ENCODE results near the gene ABCA2. TPM values are rescaled to one million over a fixed set of nuclear protein-coding genes. Genes with fewer than 3 reads are reported as not detected.

Gene ABCA2
- total RNA-seq, 1 experiment from 2014 or later, result 114 TPM

GRCh38 chr9:136995772-136996311 is 32.2 kb downstream of the ABCA2 start:
- Histone ChIP-seq H3K27me3 (ENCODE audit: insufficient read depth, low read length) (no peaks in the 10 kb centered on the region), H3K36me3 (ENCODE audit: control insufficient read depth in 1 of 2, insufficient read depth in 2 of 2, low read length in 2 of 2) (peaks cover 0 to 12% of the 10 kb centered on the region in 2 experiments; a peak in 2 of 4 replicates), H2AFZ (ENCODE audit: low read depth, low read length, poor library complexity, severe bottlenecking) (no peak overlapping the region), H3K9ac (ENCODE audit: low read length) (peak overlapping the region; percentile 57), H3K4me3 (replicated peaks in 1 of 2; ENCODE audit: low read depth in 1 of 2, low read length in 2 of 2) (peak overlapping the region; percentile 40 to 56), H3K79me2 (ENCODE audit: insufficient read depth, low read length) (peaks cover 20% of the 10 kb centered on the region), H3K27ac (ENCODE audit: low read depth, low read length) (peak overlapping the region; percentile 95), H4K20me1 (ENCODE audit: insufficient read depth) (no peaks in the 10 kb centered on the region), H3K4me1 (ENCODE audit: control insufficient read depth in 1 of 2, insufficient read depth in 2 of 2, low read length in 2 of 2) (peaks cover 54 to 80% of the 10 kb centered on the region in 2 experiments), H3K4me2 (ENCODE audit: low read length) (peak overlapping the region; percentile 88), H3K9me2 (ENCODE audit: insufficient read depth) (no peaks in the 10 kb centered on the region), H3K9me3 (ENCODE audit: control insufficient read depth in 1 of 2, insufficient read depth in 1 of 2, low read depth in 1 of 2, low read length in 2 of 2) (no peaks in the 10 kb centered on the region; a peak in 1 of 4 replicates)
- CTCF ChIA-PET, result interaction anchor here (1.0 to 1.5 kb wide), 4 partner anchors 34 to 241 kb away, joined by 3 to 11 read pairs (median 4); no protein-coding TSS in a partner anchor
- intact Hi-C loops (cut with micrococcal nuclease), result no loop called here
- TF ChIP-seq JUND (IDR thresholded peaks at IDR 0.05), result no peak
- no peak for TF ChIP-seq SRF (IDR thresholded peaks at IDR 0.05; ENCODE audit: low read depth)
- TF ChIP-seq ZFX (IDR thresholded peaks at IDR 0.05), result no peak
- no peak for TF ChIP-seq ZNF274 (IDR thresholded peaks at IDR 0.05; ENCODE audit: low read depth, low read length)
- TF ChIP-seq FOSL1 (IDR thresholded peaks at IDR 0.05; ENCODE audit: low read depth), result no peak
- no peak for TF ChIP-seq TCF7L2 (IDR thresholded peaks at IDR 0.05; ENCODE audit: borderline replicate concordance, extremely low read depth, insufficient read depth, insufficient read length)
- no peak for TF ChIP-seq SIN3A (IDR thresholded peaks at IDR 0.05; ENCODE audit: low read depth)
- no peak for TF ChIP-seq CEBPB (IDR thresholded peaks at IDR 0.05; ENCODE audit: low read depth)
- no peak for TF ChIP-seq EZH2phosphoT487 (IDR thresholded peaks at IDR 0.05; ENCODE audit: borderline replicate concordance)
- no peak for TF ChIP-seq YY1 (IDR thresholded peaks at IDR 0.05; ENCODE audit: extremely low read depth, insufficient replicate concordance, low read depth, low read length)
- no peak for TF ChIP-seq ZBTB33 (IDR thresholded peaks at IDR 0.05; ENCODE audit: extremely low read depth, insufficient replicate concordance, low read length)
- TF ChIP-seq MAX (IDR thresholded peaks at IDR 0.05), result no peak
- POLR2A ChIA-PET, result no interaction called here
- RAD21 ChIA-PET (ENCODE audit: low non-redundant PET in 1 of 2, low total read pairs in 2 of 2, uncharacterized antibody in 2 of 2, unreplicated experiment in 2 of 2), result interaction anchor here in 1 of 2 experiments (0.6 to 1.1 kb wide), 2 partner anchors 48 to 596 kb away, joined by 3 read pairs; no protein-coding TSS in a partner anchor
- ATAC-seq (peak; percentile 4), DNase-seq (ENCODE audit: low read depth, low spot score) (no peak)
- no TSS peak for BruUV-seq (replicated peaks)

All from HCT116 (cell line).